GM19455 (cell line): ENCODE results near the gene GPD1.

Experiments used
- ATAC-seq: cut with Tn5 transposase; IDR thresholded peaks from one replicate; pipeline ENCODE4 v1.9.1; 2021; ENCODE audit not compliant: unreplicated experiment

Gene GPD1

DNA sequence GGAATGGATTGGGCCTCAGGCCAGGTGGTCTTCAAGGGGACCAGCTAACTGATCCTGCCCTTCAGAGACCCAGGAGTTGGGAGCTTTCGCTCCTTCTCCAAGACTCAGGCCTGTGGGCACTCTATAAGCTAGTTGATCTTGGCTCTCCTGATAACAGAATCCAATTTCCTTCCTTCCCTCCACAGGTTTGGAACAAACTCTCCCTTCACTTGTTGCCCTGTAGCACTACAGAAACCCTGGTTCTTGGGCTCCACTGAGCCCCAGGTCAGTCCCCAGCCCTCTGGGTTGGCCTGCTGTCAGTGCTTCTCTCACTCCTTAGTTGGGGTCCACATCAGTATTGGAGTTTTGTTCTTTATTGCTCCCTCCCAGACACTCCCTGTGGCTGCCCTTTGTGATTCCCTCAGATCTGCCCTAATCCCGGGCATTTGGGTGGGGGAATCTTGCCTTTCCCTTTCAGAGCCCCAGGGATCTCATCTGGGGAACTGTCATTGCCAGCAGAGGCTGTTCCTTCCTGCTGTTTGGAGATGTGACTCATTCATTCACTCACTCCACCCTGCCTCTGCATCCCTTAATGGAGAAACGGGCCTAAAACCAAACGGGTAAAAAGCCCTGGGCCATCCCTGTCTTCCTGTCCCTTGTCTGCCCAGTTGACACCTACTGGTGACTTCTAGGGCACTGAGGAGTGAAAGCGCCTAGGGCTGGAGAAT lies 4.4 kb upstream of the GPD1 start:
- no peak for ATAC-seq

DNA sequence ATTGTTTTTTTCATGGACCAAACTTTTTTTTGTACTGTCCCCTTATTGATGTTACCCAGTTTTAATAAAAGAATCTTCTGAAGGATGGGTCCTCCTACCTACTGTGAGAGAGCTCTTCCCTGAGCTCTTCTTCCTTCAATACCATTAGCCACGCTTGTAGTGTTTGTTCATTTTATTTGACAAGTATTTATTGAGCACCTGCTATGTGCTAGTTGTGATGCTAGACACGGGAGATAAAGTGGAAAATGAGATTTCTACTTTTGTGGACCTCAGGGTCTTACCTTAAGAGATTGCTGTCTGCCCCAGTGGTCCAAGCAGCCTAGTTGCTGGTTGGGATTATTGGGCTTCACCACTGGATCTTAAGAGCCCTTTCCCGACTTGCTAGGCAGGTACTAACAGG lies 3.2 kb upstream of the GPD1 start:
- ATAC-seq: no peak

DNA sequence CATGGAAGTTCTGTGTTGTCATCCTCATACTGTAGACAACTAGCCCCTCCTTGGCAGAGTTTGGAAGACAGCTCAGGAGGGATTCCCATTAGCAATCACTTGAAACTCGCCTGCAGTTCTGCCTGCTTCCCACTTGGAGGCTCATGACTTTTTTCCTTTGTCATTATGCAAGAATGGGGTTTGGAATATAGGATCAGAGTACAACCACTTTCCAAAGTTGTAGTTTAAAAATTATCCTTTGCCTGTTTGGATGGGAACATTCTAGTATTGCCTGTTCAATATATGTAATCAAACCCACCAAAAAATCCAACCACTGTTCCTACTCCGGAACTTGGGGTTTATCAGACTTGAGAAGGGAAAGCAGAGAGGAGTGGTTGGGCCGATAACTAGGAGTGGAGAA lies 2.1 kb upstream of the GPD1 start:
- ATAC-seq: no peak

DNA sequence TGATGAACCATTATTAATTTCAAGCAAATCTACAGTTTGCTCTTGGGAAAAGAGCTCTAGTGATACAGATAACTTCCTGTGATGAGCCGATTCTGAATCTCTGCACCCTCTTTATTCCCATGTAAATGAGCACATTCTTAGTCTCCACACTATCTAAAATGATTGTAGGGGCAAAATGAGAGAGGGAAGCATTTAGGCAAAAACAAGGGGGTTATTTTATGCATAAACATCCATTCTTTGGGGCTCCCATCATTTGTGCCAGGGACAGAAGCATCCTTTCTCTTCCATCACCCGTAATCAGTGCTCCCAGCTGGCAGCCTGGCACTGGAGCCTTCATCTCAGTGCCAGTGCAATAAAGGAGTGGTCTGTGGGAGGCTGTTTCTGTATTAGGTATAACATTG lies 1.7 kb upstream of the GPD1 start:
- no peak for ATAC-seq

DNA sequence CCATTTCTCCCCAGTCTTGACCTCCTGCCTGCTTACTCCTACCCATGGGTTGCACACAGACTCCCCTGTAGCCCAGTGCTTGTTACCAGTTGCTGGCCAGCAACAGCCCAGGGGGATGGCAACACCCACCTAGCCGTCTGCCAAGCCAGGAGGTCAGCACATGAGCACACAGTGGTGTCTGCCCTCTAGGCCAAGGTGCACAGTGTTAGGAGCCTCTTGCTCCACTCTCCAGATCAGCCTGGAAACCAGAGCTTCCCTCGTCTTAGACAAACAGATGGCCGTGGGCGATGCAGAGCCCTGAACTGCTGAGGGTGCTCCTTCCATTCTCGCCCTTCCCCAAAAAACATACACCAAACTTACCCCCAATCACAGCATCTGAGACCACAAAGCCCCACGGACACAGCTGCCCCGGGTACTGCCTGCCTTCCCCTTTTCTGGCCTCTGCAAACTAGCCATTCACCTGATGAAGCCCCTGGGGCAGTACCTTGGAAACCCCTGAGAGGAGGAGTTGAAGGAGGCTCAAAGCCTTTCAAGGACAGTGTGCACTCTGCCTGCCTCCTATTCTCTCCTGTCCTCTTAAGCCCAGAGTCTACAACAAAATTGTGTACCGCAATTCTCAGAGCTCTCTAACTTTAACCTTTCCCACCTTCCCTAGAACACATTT lies 1.0 kb upstream of the GPD1 start:
- no peak for ATAC-seq

DNA sequence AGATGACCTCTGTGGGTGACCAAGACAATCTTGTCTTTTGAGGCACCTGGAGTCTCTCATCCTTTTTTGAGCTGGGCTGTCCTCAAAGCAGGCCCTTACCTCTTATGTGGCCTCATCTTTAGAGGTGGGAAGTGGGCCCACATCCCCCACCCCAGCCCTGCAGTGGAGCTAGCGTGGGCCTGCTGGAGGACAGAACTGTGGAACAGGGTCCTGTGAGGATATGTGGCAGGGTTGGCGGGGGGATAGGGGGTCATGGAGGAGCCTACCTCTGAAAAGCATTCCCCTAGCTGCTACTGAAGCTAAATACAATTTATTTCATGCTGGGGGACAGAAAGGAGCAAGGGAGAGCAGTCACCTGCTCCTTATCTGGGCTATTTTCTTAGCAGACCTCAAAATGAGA lies 457 bp upstream of the GPD1 start:
- no peak for ATAC-seq

DNA sequence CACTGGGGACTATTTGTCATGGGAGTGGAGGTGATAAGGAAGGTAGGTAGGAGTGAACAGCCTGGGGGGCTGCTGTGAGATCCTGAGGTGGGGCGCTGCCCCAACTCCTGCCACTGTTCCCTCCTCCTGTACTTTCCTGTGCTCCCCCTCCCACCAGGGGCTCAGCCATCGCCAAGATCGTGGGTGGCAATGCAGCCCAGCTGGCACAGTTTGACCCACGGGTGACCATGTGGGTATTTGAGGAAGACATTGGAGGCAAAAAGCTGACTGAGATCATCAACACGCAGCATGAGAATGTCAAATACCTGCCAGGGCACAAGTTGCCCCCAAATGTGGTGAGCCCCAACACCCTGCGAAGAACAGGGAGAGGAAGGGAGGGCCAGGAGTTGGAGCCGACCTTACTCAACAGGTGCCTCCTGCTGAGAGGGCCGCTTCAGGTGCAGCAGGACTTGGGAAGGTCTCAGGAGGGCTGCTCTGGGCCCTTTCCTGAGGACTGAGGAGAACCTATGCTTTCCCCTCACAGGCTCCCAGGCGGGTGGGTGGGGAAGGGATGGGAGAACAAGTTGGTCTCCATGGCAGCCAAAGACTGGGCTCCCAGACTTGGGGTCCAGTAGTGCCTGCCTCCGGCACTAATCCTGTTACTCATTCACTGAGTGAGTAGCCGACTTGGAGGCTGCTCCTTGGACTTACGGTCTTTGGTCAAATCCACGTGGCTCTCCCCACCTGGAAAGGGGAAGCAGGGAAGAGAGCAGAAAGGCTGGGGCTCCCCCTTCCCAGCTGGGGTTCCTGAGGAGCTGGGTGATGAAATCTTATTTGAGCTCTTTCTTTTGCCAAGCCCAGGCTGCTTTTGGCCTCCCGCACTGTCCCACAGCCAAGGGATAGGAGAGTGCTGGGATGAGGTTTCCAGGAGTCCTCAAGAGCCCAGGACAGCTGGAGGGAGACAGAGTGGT lies 884 bp downstream of the GPD1 start:
- ATAC-seq: no peak

DNA sequence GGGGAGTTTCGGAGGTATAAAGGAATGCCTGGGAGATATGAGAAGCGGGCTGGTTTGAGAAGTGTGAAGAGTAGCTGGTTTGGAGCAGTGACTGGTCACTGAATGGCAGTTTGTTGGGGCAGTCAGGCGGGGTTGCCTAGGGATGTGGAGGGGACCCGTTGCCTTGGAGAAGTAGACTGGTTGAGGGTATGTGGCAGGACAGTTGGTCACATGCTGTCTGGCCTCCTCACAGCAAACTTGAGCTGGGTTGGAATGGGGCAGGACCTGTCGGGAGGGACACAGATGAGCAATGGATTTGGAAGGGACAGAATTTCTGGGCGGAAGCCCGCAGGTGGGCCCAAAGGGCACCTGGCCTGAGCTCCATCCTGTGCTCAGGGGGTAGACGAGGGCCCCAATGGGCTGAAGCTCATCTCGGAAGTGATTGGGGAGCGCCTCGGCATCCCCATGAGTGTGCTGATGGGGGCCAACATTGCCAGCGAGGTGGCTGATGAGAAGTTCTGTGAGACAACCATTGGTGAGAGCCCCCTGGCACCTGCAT lies 2.2 kb downstream of the GPD1 start:
- no peak for ATAC-seq

DNA sequence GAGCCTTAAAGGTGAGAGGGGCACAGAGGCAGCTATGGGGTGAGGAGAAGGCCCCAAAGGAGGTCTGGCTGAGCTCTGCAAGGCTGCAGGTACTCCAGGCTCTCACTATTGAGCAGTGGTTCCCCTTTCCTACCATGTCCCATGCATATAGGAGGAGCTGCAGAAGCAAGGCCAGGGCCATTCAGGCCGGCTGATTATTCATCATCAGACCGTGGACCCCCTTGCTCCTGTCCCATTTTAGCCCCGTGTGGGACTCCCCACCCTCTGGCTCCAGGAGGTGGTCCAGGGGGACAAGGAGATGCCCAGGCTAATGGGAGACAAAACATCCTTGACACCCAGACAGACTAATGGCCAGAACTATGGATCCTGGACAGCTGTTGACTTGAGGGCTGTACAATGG lies 3.1 kb downstream of the GPD1 start:
- ATAC-seq: no peak

DNA sequence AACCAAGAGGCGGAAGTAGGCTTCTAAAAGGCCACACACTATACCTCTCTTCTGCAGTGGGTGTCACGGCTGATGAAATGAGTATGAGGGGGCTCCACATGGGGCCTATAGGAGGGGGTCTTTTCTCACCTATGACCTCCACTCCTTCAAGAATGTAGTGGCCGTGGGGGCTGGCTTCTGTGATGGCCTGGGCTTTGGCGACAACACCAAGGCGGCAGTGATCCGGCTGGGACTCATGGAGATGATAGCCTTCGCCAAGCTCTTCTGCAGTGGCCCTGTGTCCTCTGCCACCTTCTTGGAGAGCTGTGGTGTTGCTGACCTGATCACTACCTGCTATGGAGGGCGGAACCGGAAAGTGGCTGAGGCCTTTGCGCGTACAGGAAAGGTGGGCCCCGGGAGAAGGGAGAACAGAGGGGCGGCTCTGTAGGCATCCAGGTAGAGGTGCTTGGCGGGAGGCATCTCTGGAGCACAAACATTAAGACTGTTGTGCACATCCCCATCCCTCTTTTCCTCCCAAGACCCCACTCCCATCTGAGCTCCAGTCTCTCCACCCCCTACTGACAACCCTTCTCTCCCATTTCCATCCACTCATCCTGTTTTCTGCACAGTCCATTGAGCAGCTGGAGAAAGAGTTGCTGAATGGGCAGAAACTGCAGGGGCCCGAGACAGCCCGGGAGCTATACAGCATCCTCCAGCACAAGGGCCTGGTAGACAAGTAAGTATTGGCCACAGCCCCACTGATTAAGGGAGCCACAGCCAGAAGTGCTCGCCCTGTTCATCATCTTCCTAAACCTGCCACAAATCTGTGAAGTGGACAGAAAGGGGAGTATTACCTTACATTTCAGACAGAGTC lies 3.8 kb downstream of the GPD1 start:
- ATAC-seq: no peak

DNA sequence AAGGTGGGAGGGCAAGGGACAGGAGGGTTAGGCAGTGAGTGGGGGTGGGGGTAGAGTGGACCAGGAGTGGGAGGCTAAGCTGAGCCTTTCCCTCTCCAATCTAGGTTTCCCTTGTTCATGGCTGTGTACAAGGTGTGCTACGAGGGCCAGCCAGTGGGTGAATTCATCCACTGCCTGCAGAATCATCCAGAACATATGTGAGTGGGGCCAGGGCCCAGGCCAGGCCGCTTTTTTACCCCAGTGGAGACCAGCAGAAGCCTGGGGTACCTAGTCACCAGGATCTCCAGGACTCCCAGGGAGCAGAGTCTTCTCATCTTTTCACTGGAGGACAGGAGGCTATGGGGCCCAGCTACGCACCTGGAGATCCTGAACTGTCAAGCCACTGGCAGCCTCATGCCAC lies 5.5 kb downstream of the GPD1 start:
- no peak for ATAC-seq

DNA sequence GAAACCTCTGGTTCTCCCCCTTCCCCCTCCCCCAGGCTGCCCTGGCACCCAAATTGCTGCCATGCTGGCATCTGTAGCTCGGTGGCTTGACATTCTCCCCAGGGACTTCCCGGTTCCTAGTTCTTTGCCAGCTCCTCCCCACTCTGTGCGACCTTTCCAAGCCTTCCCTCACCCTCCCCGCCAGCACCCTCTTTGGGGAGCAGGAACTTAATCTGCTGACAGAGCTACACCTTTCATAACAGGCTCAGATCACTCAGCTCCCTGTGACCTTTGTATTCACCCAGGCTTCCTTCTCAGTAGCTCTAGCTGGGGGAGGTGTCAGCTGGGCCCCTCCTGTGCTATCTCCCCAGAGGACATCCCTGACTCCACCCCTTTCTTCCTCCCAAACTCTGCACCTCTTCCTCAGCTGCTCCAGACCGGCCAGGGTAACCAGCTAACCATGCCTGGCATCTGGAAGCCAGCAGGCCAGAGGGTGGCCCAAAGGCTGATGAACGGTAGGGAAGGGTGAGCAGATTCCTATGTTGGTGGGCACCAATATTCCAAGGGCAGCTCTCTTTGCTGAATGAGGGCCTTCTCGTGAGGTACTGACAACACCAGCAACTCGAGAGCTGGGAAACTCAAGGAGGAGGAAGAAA lies 6.4 kb downstream of the GPD1 start:
- ATAC-seq: no peak

DNA sequence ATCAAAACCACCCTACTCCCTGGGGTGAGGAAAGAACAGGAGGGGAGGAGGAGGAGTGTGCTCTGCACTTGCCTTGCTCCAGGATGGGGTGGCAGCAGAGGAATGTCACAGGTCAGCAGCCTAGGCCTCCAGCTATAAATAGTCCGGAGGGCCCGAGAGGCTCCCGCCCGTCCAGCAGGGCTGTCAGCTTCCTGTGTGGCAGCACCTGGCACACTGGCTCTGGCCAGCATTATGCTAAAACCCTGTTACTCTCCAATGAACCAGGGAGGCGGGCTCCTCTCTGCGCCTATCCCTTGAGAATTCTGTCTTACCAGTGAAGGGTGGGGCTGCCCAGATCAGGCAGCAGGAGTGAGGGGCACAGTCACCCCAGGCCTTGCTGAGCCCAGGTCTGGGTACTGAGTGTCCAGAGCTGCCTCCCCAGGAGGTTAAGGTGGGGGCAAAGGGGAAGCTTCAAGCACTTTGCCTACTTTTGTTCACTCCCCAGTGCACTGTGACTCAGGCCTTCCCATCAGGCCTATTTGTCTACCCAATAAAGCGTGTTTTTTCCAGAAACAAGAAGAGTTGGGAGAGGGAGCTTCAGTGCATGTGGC lies 7.0 kb downstream of the GPD1 start:
- no peak for ATAC-seq

DNA sequence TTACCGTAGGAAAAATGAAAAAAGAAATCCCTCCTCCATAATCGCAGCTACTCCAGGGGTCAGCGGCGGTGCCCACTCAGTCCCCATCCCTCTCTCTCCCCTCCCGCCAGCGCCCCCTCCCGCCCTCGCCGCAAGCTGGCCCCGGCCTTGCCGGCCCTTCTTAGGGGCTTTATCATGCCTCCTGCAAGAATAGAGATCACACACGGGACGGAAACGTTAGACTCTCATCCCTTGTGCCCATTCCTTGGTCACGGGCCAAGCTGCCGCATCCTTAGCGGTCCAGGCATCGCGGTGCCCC lies 7.5 kb downstream of the GPD1 start:
- peak; percentile 5 for ATAC-seq

DNA sequence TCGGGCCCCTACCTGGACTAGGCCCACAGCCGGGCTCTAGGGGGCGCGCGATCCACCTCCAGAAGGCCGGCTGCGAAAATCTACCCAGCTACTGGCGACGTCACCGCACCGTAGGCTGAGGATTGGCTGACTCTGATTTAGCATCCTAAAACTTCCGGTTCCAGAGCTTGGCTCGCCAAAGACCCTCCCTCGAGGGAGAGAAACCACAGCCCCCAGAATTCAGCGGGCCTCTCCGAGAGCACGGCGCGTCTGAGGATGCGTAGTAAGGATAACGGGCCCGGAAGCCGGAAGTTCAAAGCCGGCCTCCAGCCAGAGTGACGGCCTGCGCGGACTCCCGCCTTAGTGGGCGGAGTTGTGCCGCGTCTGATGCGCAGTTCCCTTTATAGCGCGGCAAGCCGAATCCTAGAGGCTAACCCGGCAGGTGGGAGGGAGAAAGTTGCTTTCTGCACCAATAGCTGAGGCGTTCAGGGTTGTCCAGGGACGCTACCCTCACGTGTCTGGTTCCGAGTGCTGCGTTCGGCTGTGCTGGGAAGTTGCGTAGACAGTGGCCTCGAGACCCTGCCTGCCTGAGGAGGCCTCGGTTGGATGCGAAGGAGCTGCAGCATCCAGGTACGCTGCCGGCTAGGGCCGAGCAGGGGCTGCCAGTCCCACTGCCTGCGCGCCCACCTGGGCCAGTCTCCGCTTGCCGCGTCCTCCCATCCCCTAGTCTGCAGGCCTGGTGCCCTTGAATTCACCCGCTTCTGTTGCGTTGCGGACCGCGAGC lies 8.1 kb downstream of the GPD1 start, which contains the start of gene COX14:
Gene COX14 (plus strand): TSS at position 544 of the 763 bp plus-strand sequence. CDS start 7,808 bp downstream, outside the sequence.
- ATAC-seq: peak; percentile 81

DNA sequence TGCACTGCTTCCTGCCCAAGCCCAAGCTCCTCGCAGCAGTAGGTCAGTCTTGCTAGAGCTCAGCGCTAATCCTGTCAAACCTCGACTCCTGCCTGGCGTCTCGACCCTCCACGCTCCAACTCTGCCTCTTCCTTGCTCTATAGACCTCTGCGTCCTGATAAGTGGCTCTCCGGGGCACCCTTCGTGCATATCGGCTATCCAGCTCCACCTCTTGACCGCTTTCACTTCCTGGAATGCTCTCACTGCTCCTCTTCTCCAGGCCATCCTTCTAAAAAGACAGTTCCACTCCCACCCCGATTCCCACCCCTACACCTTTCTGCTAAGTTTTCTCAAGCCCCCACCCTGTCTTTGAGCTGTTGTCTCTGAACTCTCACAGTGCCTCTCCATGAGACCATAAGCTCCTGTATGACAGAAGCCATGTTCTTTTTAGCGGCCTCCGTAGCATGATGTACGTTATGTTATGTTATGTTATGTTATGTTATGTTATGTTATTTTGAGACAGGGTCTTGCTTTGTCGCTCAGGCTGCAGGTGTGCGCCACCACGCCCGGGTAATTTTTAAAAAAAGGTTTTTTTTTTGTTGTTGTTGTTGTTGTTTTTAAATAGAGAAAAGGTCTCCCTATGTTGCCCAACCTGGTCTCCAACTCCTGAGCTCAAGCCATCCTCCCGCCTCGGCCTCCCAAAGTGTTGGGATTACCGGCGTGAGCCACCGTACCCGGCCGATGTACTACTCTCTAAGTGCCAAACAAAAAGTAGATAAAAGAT lies 8.8 kb downstream of the GPD1 start:
- no peak for ATAC-seq

DNA sequence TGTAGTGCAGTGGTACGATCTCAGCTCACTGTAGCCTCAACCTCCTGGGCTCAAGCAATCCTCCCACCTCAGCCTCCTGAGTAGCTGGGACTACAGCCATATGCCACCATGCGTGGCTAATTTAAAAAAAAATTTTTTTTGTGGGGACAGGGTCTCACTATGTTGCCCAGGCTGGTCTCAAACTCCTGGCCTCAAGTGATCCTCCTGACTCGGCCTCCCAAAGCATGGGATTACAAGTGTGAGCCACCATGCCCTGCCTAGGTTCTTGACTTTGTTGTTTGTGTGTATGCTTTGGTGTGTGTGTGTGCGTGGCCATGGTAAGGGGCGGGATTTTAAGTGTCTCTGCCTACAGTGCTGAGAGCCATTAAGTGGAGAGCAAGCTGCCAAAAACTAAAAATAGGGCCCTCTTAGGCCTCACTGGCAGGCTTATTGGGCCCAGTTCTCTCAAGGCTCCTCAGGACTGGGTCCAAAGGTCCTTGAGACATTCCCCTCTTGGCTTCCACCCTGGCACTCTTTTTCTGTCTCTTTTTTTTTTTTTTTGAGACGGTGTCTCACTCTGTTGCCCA lies 13.3 kb downstream of the GPD1 start:
- ATAC-seq: no peak

DNA sequence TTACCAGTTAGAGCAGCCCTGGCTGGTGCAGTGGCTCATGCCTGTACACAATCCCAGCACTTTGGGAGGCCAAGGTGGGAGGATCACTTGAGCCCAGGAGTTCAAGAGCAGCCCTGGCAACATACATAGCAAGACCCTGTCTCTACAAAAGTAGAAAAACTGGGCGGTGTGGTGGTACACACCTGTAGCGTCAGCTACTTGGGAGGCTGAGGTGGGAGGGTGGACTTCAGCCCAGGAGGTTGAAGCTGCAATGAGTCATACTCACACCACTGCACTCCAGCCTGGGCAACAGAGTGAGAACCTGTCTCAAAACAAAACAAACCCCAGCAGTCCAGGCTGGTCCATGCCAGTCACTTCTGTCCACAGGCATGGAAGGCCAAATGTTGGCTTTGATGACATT lies 15.6 kb downstream of the GPD1 start:
- no peak for ATAC-seq
